Neural cell (in vitro differentiated cells): ENCODE results near the gene MAN2C1.

Experiments
- CTCF ChIP-seq: fragments of 450-650 bp; IDR thresholded peaks from 2 replicates; pipeline ENCODE4 v1.5.1; 2014; ENCODE audit warnings: antibody characterized with exemption, mild to moderate bottlenecking, moderate library complexity; ENCODE audit not compliant: poor library complexity, severe bottlenecking
- EZH2 ChIP-seq: fragments of 200-600, 300-800 bp; shearing (Covaris generic), sonication (generic); IDR thresholded peaks from 2 replicates; pipeline ENCODE4 v1.6.1; 2014; ENCODE audit warnings: antibody characterized with exemption, low read length, borderline replicate concordance, mild to moderate bottlenecking; ENCODE audit not compliant: insufficient read depth, poor library complexity, severe bottlenecking
- POLR2AphosphoS5 ChIP-seq: IDR thresholded peaks from 2 replicates; pipeline ENCODE4 v1.6.1; 2012
- REST ChIP-seq: IDR thresholded peaks from 2 replicates; pipeline ENCODE4 v1.6.1; 2012; ENCODE audit warnings: borderline replicate concordance
- SMC3 ChIP-seq: fragments of 450-650 bp; conservative IDR thresholded peaks from 2 replicates; pipeline ENCODE4 v1.6.1; 2014; ENCODE audit warnings: antibody characterized with exemption, mild to moderate bottlenecking, moderate library complexity; ENCODE audit not compliant: poor library complexity

GRCh38 chr15:75309711-75310110, 58.7 kb downstream of the MAN2C1 start:
- TF ChIP-seq POLR2AphosphoS5 (no peak), CTCF (no peak), REST (no peak), EZH2 (no peak), SMC3 (no peak)
